IMR-90 (cell line): ENCODE measurements around the gene NALCN. TPM values are rescaled to one million over a fixed set of nuclear protein-coding genes. Genes with fewer than 3 reads are reported as not detected.
A peak's percentile ranks its signal among the peaks of the same experiment; 100 is the strongest.

Experiments
- ATAC-seq: fragments of 200-7000 bp; cut with Tn5 transposase; 2 replicates; pipeline ENCODE4 v1.9.1; 2020; ENCODE audit warnings: low read depth, mild to moderate bottlenecking, moderate library complexity
- BruUV-seq: library from RNA; stranded (reverse); fragments of 400-500 nt; replicated peaks from 2 replicates; lab custom pipeline; 2021; lab: Mats Ljungman, UMichigan
- CTCF ChIA-PET: fragments of 300-600 bp; formaldehyde crosslinking; extraction: SDS; loops from one replicate; lab custom pipeline; 2021; ENCODE audit warnings: antibody characterized with exemption; lab: Yijun Ruan, JAX
- POLR2A ChIA-PET: fragments of 300-600 bp; sonication (Branson Sonifier 250); formaldehyde crosslinking; loops from one replicate; lab custom pipeline; 2022; ENCODE audit warnings: antibody characterized with exemption; ENCODE audit not compliant: unreplicated experiment; lab: Charles Lee
- DNase-seq: peaks from one replicate; pipeline ENCODE4 v3.0.0; 2013
- H2AFZ ChIP-seq: replicated peaks from 2 replicates; pipeline ENCODE3; 2013; ENCODE audit warnings: low read length, mild to moderate bottlenecking; ENCODE audit not compliant: poor library complexity
- H2AK5ac ChIP-seq: 2 replicates; pipeline ENCODE4 v1.6.1; 2013; ENCODE audit warnings: low read depth, low read length, inconsistent platforms
- H2AK9ac ChIP-seq: replicated peaks from 2 replicates; pipeline ENCODE3; 2013; ENCODE audit warnings: mild to moderate bottlenecking, low read depth, low read length, moderate library complexity; ENCODE audit not compliant: poor library complexity
- H2BK120ac ChIP-seq: 2 replicates; pipeline ENCODE4 v1.6.1; 2013; ENCODE audit warnings: low read depth, low read length, inconsistent platforms
- H2BK15ac ChIP-seq: 3 replicates; pipeline ENCODE4 v1.6.1; 2013; ENCODE audit warnings: low read depth, low read length, inconsistent platforms
- H2BK20ac ChIP-seq: 2 replicates; pipeline ENCODE4 v1.6.1; 2013; ENCODE audit warnings: low read depth, mild to moderate bottlenecking, inconsistent platforms, low read length, moderate library complexity
- H2BK5ac ChIP-seq: 2 replicates; pipeline ENCODE4 v1.6.1; 2013; ENCODE audit warnings: mild to moderate bottlenecking, low read depth, low read length, inconsistent platforms; ENCODE audit not compliant: poor library complexity, severe bottlenecking
- H3K14ac ChIP-seq: replicated peaks from 2 replicates; pipeline ENCODE4 v1.6.1; 2013; ENCODE audit warnings: low read depth, low read length, inconsistent platforms
- H3K18ac ChIP-seq: 2 replicates; pipeline ENCODE4 v1.6.1; 2013; ENCODE audit warnings: low read depth, low read length, control low read depth
- H3K23ac ChIP-seq: 2 replicates; pipeline ENCODE4 v1.6.1; 2013; ENCODE audit warnings: low read depth, low read length, inconsistent platforms
- H3K27ac ChIP-seq: 2 replicates; pipeline ENCODE4 v1.5.1; 2013; ENCODE audit warnings: mild to moderate bottlenecking, control low read depth, low read length; ENCODE audit not compliant: insufficient read depth
- H3K27me3 ChIP-seq: 2 replicates; pipeline ENCODE4 v1.6.1; 2013; ENCODE audit warnings: low read length; ENCODE audit not compliant: control insufficient read depth, insufficient read depth
- H3K36me3 ChIP-seq: 2 replicates; pipeline ENCODE4 v1.6.1; 2013; ENCODE audit warnings: low read length, mixed read lengths; ENCODE audit not compliant: control insufficient read depth, insufficient read depth
- H3K4ac ChIP-seq: 2 replicates; pipeline ENCODE4 v1.6.1; 2013; ENCODE audit warnings: low read depth, low read length, inconsistent platforms
- H3K4me1 ChIP-seq: 2 replicates; pipeline ENCODE4 v1.6.1; 2013; ENCODE audit warnings: low read length, mixed read lengths; ENCODE audit not compliant: control insufficient read depth, insufficient read depth
- H3K4me2 ChIP-seq: 2 replicates; pipeline ENCODE4 v1.6.1; 2013; ENCODE audit warnings: low read depth, mild to moderate bottlenecking, control low read depth, low read length, moderate library complexity
- H3K4me3 ChIP-seq: 2 replicates; pipeline ENCODE4 v1.5.1; 2013; ENCODE audit warnings: low read depth, mild to moderate bottlenecking, control low read depth, low read length, moderate library complexity; ENCODE audit not compliant: insufficient read depth
- H3K56ac ChIP-seq: 2 replicates; pipeline ENCODE4 v1.6.1; 2013; ENCODE audit warnings: low read length, inconsistent platforms; ENCODE audit not compliant: insufficient read depth; ENCODE audit errors: extremely low read depth
- H3K79me1 ChIP-seq, 2 experiments: 2 replicates each; pipeline ENCODE4 v1.6.1; 2013; ENCODE audit warnings: low read length in 2 of 2, inconsistent platforms in 1 of 2, low read depth in 1 of 2
- H3K9ac ChIP-seq: 2 replicates; pipeline ENCODE4 v1.6.1; 2013; ENCODE audit warnings: low read depth, low read length, control low read depth
- H3K9me1 ChIP-seq: 2 replicates; pipeline ENCODE4 v1.6.1; 2013; ENCODE audit warnings: low read length, inconsistent platforms; ENCODE audit not compliant: insufficient read depth
- H3K9me3 ChIP-seq: 2 replicates; pipeline ENCODE4 v1.6.1; 2013; ENCODE audit warnings: low read length; ENCODE audit not compliant: control insufficient read depth, insufficient read depth
- H4K20me1 ChIP-seq: 2 replicates; pipeline ENCODE4 v1.6.1; 2013; ENCODE audit warnings: low read length, inconsistent platforms; ENCODE audit not compliant: insufficient read depth
- H4K5ac ChIP-seq: 2 replicates; pipeline ENCODE4 v1.6.1; 2013; ENCODE audit warnings: mild to moderate bottlenecking, low read depth, low read length, control low read depth
- H4K8ac ChIP-seq, 2 experiments: 2 replicates each; pipeline ENCODE4 v1.6.1; 2013; ENCODE audit warnings: low read depth in 2 of 2, low read length in 2 of 2, control low read depth in 1 of 2, inconsistent platforms in 1 of 2
- H4K91ac ChIP-seq: 2 replicates; pipeline ENCODE4 v1.6.1; 2013; ENCODE audit warnings: low read depth, low read length, inconsistent platforms; ENCODE audit not compliant: insufficient read depth
- BHLHE40 ChIP-seq: fragments of 150-350 bp; IDR thresholded peaks from 2 replicates; pipeline ENCODE4 v1.6.1; 2016; ENCODE audit warnings: mild to moderate bottlenecking, low read depth, low read length
- CEBPB ChIP-seq: IDR thresholded peaks from 2 replicates; pipeline ENCODE4 v1.6.1; 2012; ENCODE audit warnings: low read depth, low read length, improper control_type of control experiment
- CHD1 ChIP-seq: IDR thresholded peaks from 2 replicates; pipeline ENCODE4 v1.6.1; 2012; ENCODE audit warnings: low read depth, low read length, improper control_type of control experiment
- CTCF ChIP-seq: conservative IDR thresholded peaks from 2 replicates; pipeline ENCODE4 v1.5.1; 2012; ENCODE audit warnings: mild to moderate bottlenecking, low read depth, low read length, improper control_type of control experiment
- ELK1 ChIP-seq: fragments of 150-350 bp; IDR thresholded peaks from 2 replicates; pipeline ENCODE4 v1.6.1; 2016; ENCODE audit warnings: low read depth, mild to moderate bottlenecking, low read length, moderate library complexity, borderline replicate concordance
- FOS ChIP-seq: fragments of 150-350 bp; IDR thresholded peaks from 2 replicates; pipeline ENCODE4 v1.6.1; 2016; ENCODE audit warnings: low read depth, low read length
- MAFK ChIP-seq: IDR thresholded peaks from 2 replicates; pipeline ENCODE4 v1.6.1; 2012; ENCODE audit warnings: low read depth, low read length, improper control_type of control experiment
- MAZ ChIP-seq: IDR thresholded peaks from 2 replicates; pipeline ENCODE4 v1.6.1; 2012; ENCODE audit warnings: low read depth, mild to moderate bottlenecking, low read length, improper control_type of control experiment, moderate library complexity, borderline replicate concordance
- MXI1 ChIP-seq: IDR thresholded peaks from 2 replicates; pipeline ENCODE4 v1.6.1; 2012; ENCODE audit warnings: low read depth, mild to moderate bottlenecking, low read length, moderate library complexity, borderline replicate concordance
- NFE2L2 ChIP-seq: fragments of 150-350 bp; IDR thresholded peaks from 2 replicates; pipeline ENCODE4 v1.6.1; 2016; ENCODE audit warnings: low read depth, mild to moderate bottlenecking, low read length
- POLR2A ChIP-seq: IDR thresholded peaks from 2 replicates; pipeline ENCODE4 v1.6.1; 2012; ENCODE audit warnings: mild to moderate bottlenecking, low read depth, low read length
- RAD21 ChIP-seq: IDR thresholded peaks from 2 replicates; pipeline ENCODE4 v1.6.1; 2012; ENCODE audit warnings: low read length, improper control_type of control experiment
- RCOR1 ChIP-seq: IDR thresholded peaks from 2 replicates; pipeline ENCODE4 v1.6.1; 2012; ENCODE audit warnings: mild to moderate bottlenecking, low read length, improper control_type of control experiment; ENCODE audit not compliant: insufficient replicate concordance
- RFX5 ChIP-seq: IDR thresholded peaks from 2 replicates; pipeline ENCODE4 v1.8.0; 2012; ENCODE audit warnings: low read depth, mild to moderate bottlenecking, low read length, moderate library complexity
- SMC3 ChIP-seq: fragments of 150-350 bp; IDR thresholded peaks from 2 replicates; pipeline ENCODE4 v1.6.1; 2016; ENCODE audit warnings: low read depth, mild to moderate bottlenecking, antibody characterized with exemption, low read length, moderate library complexity
- USF2 ChIP-seq: fragments of 150-350 bp; IDR thresholded peaks from 2 replicates; pipeline ENCODE4 v1.6.1; 2017; ENCODE audit warnings: mild to moderate bottlenecking, antibody characterized with exemption, low read length, low read depth
- WGBS, 2 experiments: methylation state at CpG; one replicate each; pipeline versions ENCODE4 v1.1.5 to v1.1.7; 2013; ENCODE audit warnings: missing lambda C conversion rate in 2 of 2; ENCODE audit not compliant: insufficient read length in 1 of 2; ENCODE audit errors: extremely low coverage in 2 of 2; 5-methylcytosine and 5-hydroxymethylcytosine counted together
- dilution Hi-C: fragments of 300-500 bp; cut with HindIII; formaldehyde crosslinking; loops from one replicate; pipeline ENCODE4 v1.14.3; 2018; ENCODE audit warnings: low sequenced_read_pairs; ENCODE audit not compliant: unreplicated experiment
- in situ Hi-C: fragments of 300-500 bp; cut with MboI; formaldehyde crosslinking; loops from 3 replicates; pipeline ENCODE4 v1.14.3; 2019; ENCODE audit warnings: low sequenced_read_pairs, inconsistent platforms, mixed read lengths
- intact Hi-C: fragments of 100-400 bp; cut with micrococcal nuclease; formaldehyde crosslinking; loops from 2 replicates; pipeline ENCODE4 v1.10.0; 2022
- polyA plus RNA-seq, 3 experiments: library from polyadenylated mRNA; depleted of rRNA; stranded (reverse); fragments of >200 nt; gene quantifications; 2 replicates each; pipeline ENCODE4 v1.2.3, GENCODE V29; 2012; ENCODE audit warnings: low replicate concordance in 1 of 3
- total RNA-seq: library from RNA; depleted of rRNA; stranded (reverse); fragments of >200 nt; gene quantifications from 2 replicates; pipeline ENCODE4 v1.2.3, GENCODE V29; 2012

NALCN gene
- total and polyA plus RNA-seq, 2 of the 4 experiments (the other 2 are of a cell fraction): 2.9 to 4.8 TPM

GRCh38 chr13:101301053-101301452 lies 115.3 kb downstream of the NALCN start:
- no peak overlapping the region for H3K4me2 ChIP-seq
- no peak overlapping the region for H3K27ac ChIP-seq
- no peak overlapping the region for H3K4ac ChIP-seq
- H3K9me3 ChIP-seq: no peaks in the 10 kb centered on the region
- H3K36me3 ChIP-seq: no peaks in the 10 kb centered on the region
- H3K4me3 ChIP-seq: no peak overlapping the region
- no peaks in the 10 kb centered on the region for H3K27me3 ChIP-seq
- in situ Hi-C loops (no loop called here), intact Hi-C loops (no loop called here), dilution Hi-C loops (no loop called here)
- H2BK5ac ChIP-seq: no peak overlapping the region
- H2AK9ac ChIP-seq: peak overlapping the region; percentile 16
- no peak overlapping the region for H3K56ac ChIP-seq
- H4K91ac ChIP-seq: no peak overlapping the region
- ATAC-seq (no peak), DNase-seq (no peak)
- H4K8ac ChIP-seq: no peak overlapping the region
- no peak overlapping the region for H3K23ac ChIP-seq
- no peak overlapping the region for H2BK120ac ChIP-seq
- CTCF ChIA-PET: no interaction called here
- POLR2A ChIA-PET: no interaction called here
- no peak overlapping the region; the same call in 1 of the 2 replicates for H2AK5ac ChIP-seq
- H3K14ac ChIP-seq: no peak overlapping the region
- no peaks in the 10 kb centered on the region for H3K4me1 ChIP-seq
- H3K18ac ChIP-seq: no peak overlapping the region
- H2AFZ ChIP-seq: peak overlapping the region; percentile 51
- H3K9me1 ChIP-seq: peaks cover under 1% of the 10 kb centered on the region; the same call in 1 of the 2 replicates
- no peak overlapping the region; the same call in 1 of the 2 replicates for H2BK20ac ChIP-seq
- H3K79me1 ChIP-seq: no peaks in the 10 kb centered on the region
- peak overlapping the region; percentile 28; the same call in 1 of the 3 replicates for H2BK15ac ChIP-seq
- TF ChIP-seq CHD1 (no peak), MAZ (no peak), POLR2A (no peak), MAFK (no peak), MXI1 (no peak), USF2 (no peak), CTCF (no peak), ELK1 (no peak), NFE2L2 (no peak), CEBPB (no peak), RFX5 (no peak), BHLHE40 (no peak), RAD21 (no peak), FOS (no peak), RCOR1 (no peak), SMC3 (no peak)
- WGBS, 2 experiments: 95% methylated on average over 4 of the region's 8 CpGs; no CpG with 5 or more reads in 1 of the 2 experiments
- no peaks in the 10 kb centered on the region for H4K20me1 ChIP-seq
- no peak overlapping the region for H3K9ac ChIP-seq
- BruUV-seq: no TSS peak
- no peak overlapping the region for H4K5ac ChIP-seq
